HFFc6 (cell line): ENCODE results near the gene PCSK5. TPM values are rescaled to one million over a fixed set of nuclear protein-coding genes. Genes with fewer than 3 reads are reported as not detected.

Source experiments
- DNase-seq: peaks from one replicate; pipeline ENCODE4 v3.0.0-alpha.2; 2018
- H3K27ac Mint-ChIP-seq: 2 replicates; pipeline ENCODE4 v1.8.0; 2020; ENCODE audit warnings: mild to moderate bottlenecking, mixed read lengths
- H3K27me3 Mint-ChIP-seq: 2 replicates; pipeline ENCODE4 v1.8.0; 2021; ENCODE audit warnings: mild to moderate bottlenecking, moderate library complexity, mixed read lengths; ENCODE audit not compliant: insufficient read depth
- H3K36me3 Mint-ChIP-seq: 2 replicates; pipeline ENCODE4 v1.8.0; 2021; ENCODE audit warnings: low read depth, mixed read lengths
- H3K4me1 Mint-ChIP-seq: 2 replicates; pipeline ENCODE4 v1.8.0; 2020; ENCODE audit warnings: low read depth, mixed read lengths
- H3K4me3 Mint-ChIP-seq: 2 replicates; pipeline ENCODE4 v1.8.0; 2020; ENCODE audit warnings: mild to moderate bottlenecking, moderate library complexity, mixed read lengths
- H3K9me3 Mint-ChIP-seq: 2 replicates; pipeline ENCODE4 v1.8.0; 2020; ENCODE audit warnings: mild to moderate bottlenecking, mixed read lengths
- CTCF ChIP-seq: fragments of 200-600 bp; sonication (generic); IDR thresholded peaks from 2 replicates; pipeline ENCODE4 v1.5.0; 2021; ENCODE audit warnings: antibody characterized with exemption, mild to moderate bottlenecking
- total RNA-seq, 6 experiments: library from RNA; stranded (reverse); fragmentation: NEBNext Ultra II Directional; extraction: Animal tissue kit (Norgen Biotek cat#: 25700); gene quantifications; 2 replicates in 1 of 6; 3 replicates in 5 of 6; pipeline ENCODE4 v1.2.3, GENCODE V29; 2021

The PCSK5 gene
- total RNA-seq, 6 experiments from 2014 or later = 0.18 to 0.36 (median 0.22) TPM

GRCh38 chr9:76153339-76153738 is 262.9 kb downstream of the PCSK5 start:
- H3K4me1 Mint-ChIP-seq = no peaks in the 10 kb centered on the region
- no peak for TF ChIP-seq CTCF
- H3K9me3 Mint-ChIP-seq = peaks cover 16% of the 10 kb centered on the region
- H3K27ac Mint-ChIP-seq = no peak overlapping the region
- DNase-seq = no peak
- no peak overlapping the region for H3K4me3 Mint-ChIP-seq
- no peaks in the 10 kb centered on the region for H3K36me3 Mint-ChIP-seq
- H3K27me3 Mint-ChIP-seq = no peaks in the 10 kb centered on the region

- Mint-ChIP-seq H3K4me1 (no peaks in the 10 kb centered on the region), H3K27ac (no peak overlapping the region), H3K4me3 (no peak overlapping the region), H3K9me3 (peaks cover 16% of the 10 kb centered on the region), H3K36me3 (no peaks in the 10 kb centered on the region), H3K27me3 (no peaks in the 10 kb centered on the region)
- TF ChIP-seq CTCF = no peak
- DNase-seq = no peak
Observed at GRCh38 chr9:76153902-76154629, 263.6 kb downstream of the PCSK5 start.

GRCh38 chr9:76155361-76155760 is 264.9 kb downstream of the PCSK5 start:
- Mint-ChIP-seq H3K4me3 (no peak overlapping the region), H3K9me3 (peaks cover 24% of the 10 kb centered on the region), H3K36me3 (no peaks in the 10 kb centered on the region), H3K27ac (no peak overlapping the region), H3K27me3 (no peaks in the 10 kb centered on the region), H3K4me1 (no peaks in the 10 kb centered on the region)
- no peak for DNase-seq
- no peak for TF ChIP-seq CTCF

- no peak overlapping the region for H3K4me3 Mint-ChIP-seq
- peaks cover 5% of the 10 kb centered on the region; the same call in 1 of the 2 replicates for H3K4me1 Mint-ChIP-seq
- H3K36me3 Mint-ChIP-seq = no peaks in the 10 kb centered on the region; the same call in 1 of the 2 replicates
- TF ChIP-seq CTCF = no peak
- H3K27ac Mint-ChIP-seq = no peak overlapping the region
- DNase-seq = no peak
- H3K9me3 Mint-ChIP-seq = peaks cover 38% of the 10 kb centered on the region
- no peaks in the 10 kb centered on the region for H3K27me3 Mint-ChIP-seq
Observed at GRCh38 chr9:76158713-76159112, 268.2 kb downstream of the PCSK5 start.

GRCh38 chr9:76159293-76159926 is 268.9 kb downstream of the PCSK5 start:
- no peak for TF ChIP-seq CTCF
- Mint-ChIP-seq H3K36me3 (no peaks in the 10 kb centered on the region; the same call in 1 of the 2 replicates), H3K27me3 (no peaks in the 10 kb centered on the region), H3K27ac (no peak overlapping the region), H3K4me3 (no peak overlapping the region), H3K4me1 (peaks cover 5% of the 10 kb centered on the region; the same call in 1 of the 2 replicates), H3K9me3 (peaks cover 38% of the 10 kb centered on the region)
- no peak for DNase-seq
